RWPE2 (cell line): ENCODE results near the gene LRMDA.

Experiments used
- ATAC-seq: fragments of 200-7000 bp; cut with Tn5 transposase; 3 replicates; pipeline ENCODE4 v1.9.1; 2021; ENCODE audit warnings: low read depth
- DNase-seq: peaks from one replicate; pipeline ENCODE4 v3.0.0-alpha.2; 2020; ENCODE audit warnings: low spot score
- H3K27ac ChIP-seq: fragments of 450-650 bp; 2 replicates; pipeline ENCODE4 v1.5.1; 2017; ENCODE audit warnings: mild to moderate bottlenecking; ENCODE audit not compliant: poor library complexity, severe bottlenecking
- H3K27me3 ChIP-seq: fragments of 250-450 bp; sonication (Bioruptor Pico); 2 replicates; pipeline ENCODE4 v1.5.1; 2021; ENCODE audit warnings: mild to moderate bottlenecking, moderate library complexity; ENCODE audit not compliant: insufficient read depth, poor library complexity, severe bottlenecking
- H3K36me3 ChIP-seq: fragments of 250-450 bp; sonication (Bioruptor Pico); 2 replicates; pipeline ENCODE4 v1.5.1; 2020; ENCODE audit warnings: low read depth, mild to moderate bottlenecking, moderate library complexity
- H3K4me1 ChIP-seq: fragments of 250-450 bp; sonication (Bioruptor Pico); 2 replicates; pipeline ENCODE4 v1.5.1; 2021; ENCODE audit warnings: mild to moderate bottlenecking, moderate library complexity; ENCODE audit not compliant: insufficient read depth, poor library complexity, severe bottlenecking
- H3K4me3 ChIP-seq: fragments of 250-450 bp; sonication (Bioruptor Pico); 2 replicates; pipeline ENCODE4 v1.5.1; 2021; ENCODE audit warnings: mild to moderate bottlenecking, moderate library complexity; ENCODE audit not compliant: severe bottlenecking
- H3K9me3 ChIP-seq: fragments of 250-450 bp; sonication (Bioruptor Pico); 2 replicates; pipeline ENCODE4 v1.5.1; 2021; ENCODE audit warnings: mild to moderate bottlenecking, moderate library complexity; ENCODE audit not compliant: severe bottlenecking
- TF ChIP-seq, protein P1 (sequence below): fragments of 450-650 bp; IDR thresholded peaks from one replicate; pipeline ENCODE4 v1.5.1; 2017; ENCODE audit warnings: mild to moderate bottlenecking, moderate library complexity; ENCODE audit not compliant: poor library complexity, severe bottlenecking

Gene LRMDA

DNA sequence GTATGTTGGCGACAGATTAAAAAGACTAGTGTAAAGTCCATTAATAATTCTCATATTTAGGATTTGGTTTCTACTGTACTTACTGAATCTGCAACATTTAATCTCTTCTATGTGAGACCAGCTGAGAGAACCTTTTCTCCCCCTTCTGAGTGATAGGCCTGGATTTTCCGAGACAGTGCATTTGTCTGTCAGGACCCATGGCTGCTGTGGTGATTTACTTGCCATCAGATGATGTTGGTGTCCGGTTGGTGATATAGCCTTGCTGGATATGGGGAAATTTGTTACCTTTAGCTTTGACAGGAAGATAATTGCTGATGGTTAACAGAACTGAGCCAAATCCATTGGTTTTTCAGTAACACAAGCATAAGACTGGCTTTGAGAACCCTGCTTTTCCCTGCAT is 517.2 kb downstream of the LRMDA start:
- peaks cover 3% of the 10 kb centered on the region for H3K9me3 ChIP-seq
- H3K4me3 ChIP-seq, result no peak overlapping the region
- ATAC-seq, result no peak
- no peak for DNase-seq
- peaks cover 1% of the 10 kb centered on the region for H3K27me3 ChIP-seq
- H3K36me3 ChIP-seq, result no peaks in the 10 kb centered on the region
- no peaks in the 10 kb centered on the region for H3K4me1 ChIP-seq
- TF ChIP-seq, protein P1, sequence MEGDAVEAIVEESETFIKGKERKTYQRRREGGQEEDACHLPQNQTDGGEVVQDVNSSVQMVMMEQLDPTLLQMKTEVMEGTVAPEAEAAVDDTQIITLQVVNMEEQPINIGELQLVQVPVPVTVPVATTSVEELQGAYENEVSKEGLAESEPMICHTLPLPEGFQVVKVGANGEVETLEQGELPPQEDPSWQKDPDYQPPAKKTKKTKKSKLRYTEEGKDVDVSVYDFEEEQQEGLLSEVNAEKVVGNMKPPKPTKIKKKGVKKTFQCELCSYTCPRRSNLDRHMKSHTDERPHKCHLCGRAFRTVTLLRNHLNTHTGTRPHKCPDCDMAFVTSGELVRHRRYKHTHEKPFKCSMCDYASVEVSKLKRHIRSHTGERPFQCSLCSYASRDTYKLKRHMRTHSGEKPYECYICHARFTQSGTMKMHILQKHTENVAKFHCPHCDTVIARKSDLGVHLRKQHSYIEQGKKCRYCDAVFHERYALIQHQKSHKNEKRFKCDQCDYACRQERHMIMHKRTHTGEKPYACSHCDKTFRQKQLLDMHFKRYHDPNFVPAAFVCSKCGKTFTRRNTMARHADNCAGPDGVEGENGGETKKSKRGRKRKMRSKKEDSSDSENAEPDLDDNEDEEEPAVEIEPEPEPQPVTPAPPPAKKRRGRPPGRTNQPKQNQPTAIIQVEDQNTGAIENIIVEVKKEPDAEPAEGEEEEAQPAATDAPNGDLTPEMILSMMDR, result no peak
- no peak overlapping the region for H3K27ac ChIP-seq

DNA sequence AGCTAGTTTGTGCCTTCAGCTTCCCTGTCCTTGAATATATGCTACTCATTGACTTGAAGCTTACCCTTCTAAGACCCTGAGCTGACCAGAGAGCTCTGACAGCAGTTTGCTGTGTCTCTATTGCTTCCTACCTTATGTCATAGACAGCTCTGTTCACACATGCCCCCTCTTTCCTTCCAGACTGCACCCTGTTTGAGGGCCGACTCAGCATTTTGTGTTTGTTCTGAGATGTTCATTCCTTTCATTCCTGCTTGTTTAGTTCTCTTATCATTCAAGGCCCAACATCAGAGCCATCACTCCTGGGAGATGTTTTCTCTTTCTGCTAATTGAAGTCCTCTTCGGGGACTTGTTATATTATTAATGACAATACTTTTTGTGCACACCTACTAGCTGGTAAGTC is 518.9 kb downstream of the LRMDA start:
- Histone ChIP-seq H3K4me1 (no peaks in the 10 kb centered on the region), H3K27ac (no peak overlapping the region), H3K9me3 (no peaks in the 10 kb centered on the region), H3K36me3 (no peaks in the 10 kb centered on the region), H3K27me3 (no peaks in the 10 kb centered on the region), H3K4me3 (no peak overlapping the region)
- TF ChIP-seq, protein P1, result no peak
- DNase-seq (no peak), ATAC-seq (no peak)

DNA sequence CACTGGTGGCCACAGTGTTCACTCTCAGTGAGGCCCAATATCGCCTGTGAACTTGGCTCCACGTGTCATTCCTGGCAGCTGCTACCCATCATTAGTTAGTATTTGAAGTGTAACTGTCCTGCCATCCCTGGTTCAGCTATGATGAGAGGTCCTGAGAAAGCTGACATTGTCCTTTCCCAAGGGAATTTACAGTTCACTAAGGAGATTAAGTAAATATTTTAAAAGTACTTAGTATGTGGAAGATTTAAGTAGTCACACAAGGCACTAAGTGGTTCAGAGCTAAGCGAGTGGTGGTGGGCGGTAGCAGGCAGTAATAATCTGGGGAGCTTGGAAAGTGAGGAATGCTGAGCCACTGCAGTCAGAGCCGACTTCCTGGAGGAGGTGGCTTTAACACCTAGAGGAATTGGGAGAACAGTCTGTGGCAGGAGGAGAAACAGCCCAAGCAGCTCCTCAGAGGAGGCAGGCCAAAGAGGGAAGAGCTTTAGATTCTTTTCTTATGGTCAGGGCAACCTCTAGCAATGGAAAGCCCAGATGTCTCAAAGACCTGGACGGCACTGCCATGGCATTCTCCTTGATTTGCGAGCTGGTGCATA is 519.7 kb downstream of the LRMDA start:
- H3K4me1 ChIP-seq, result no peaks in the 10 kb centered on the region
- no peaks in the 10 kb centered on the region for H3K36me3 ChIP-seq
- DNase-seq (no peak), ATAC-seq (no peak)
- no peak overlapping the region for H3K27ac ChIP-seq
- H3K4me3 ChIP-seq, result no peak overlapping the region
- no peaks in the 10 kb centered on the region for H3K9me3 ChIP-seq
- H3K27me3 ChIP-seq, result no peaks in the 10 kb centered on the region
- TF ChIP-seq, protein P1, result no peak

DNA sequence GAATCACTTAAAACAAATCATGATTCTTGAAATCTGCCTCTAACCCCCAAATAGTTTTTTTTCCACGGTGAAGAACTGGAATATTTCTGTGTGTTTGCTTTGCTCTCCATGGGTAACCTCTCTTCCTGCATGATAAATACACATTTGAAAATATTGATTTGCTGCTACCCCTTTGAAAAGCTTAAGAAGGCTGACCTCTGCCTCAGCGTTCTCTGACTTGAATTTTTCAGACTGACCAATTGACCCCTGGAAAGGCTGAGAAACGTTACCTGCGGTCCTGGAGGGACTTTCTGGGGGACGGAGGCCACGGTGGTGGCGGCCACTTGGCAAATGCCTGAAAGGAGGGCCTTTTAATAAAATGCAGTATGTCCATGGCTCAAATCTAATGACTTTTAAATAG is 520.2 kb downstream of the LRMDA start:
- no peaks in the 10 kb centered on the region for H3K9me3 ChIP-seq
- no peak for DNase-seq
- H3K27me3 ChIP-seq, result no peaks in the 10 kb centered on the region
- ATAC-seq, result no peak
- TF ChIP-seq, protein P1, result no peak
- no peak overlapping the region for H3K27ac ChIP-seq
- no peaks in the 10 kb centered on the region for H3K4me1 ChIP-seq
- H3K36me3 ChIP-seq, result no peaks in the 10 kb centered on the region
- H3K4me3 ChIP-seq, result no peak overlapping the region

DNA sequence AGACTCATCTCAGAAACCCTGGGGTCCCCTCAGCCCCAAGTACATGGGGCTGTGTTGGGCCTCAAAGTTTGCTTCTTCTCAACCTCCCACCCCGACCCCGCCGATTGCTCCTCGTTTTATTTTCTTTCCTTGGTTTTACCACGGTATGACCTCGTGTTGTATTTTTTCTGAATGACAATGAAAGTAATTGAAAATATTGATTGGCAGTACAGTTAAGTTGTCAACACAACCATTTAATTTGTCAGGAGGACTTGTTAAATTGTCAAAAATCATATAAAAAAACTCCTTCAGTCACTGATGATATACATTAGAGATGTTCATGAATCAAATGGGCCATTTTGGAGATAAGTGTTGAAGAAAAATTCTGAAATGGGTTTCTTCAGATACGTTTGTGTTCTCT is 520.7 kb downstream of the LRMDA start:
- no peaks in the 10 kb centered on the region for H3K9me3 ChIP-seq
- no peak for DNase-seq
- TF ChIP-seq, protein P1, result no peak
- no peaks in the 10 kb centered on the region for H3K27me3 ChIP-seq
- no peak for ATAC-seq
- H3K36me3 ChIP-seq, result no peaks in the 10 kb centered on the region
- H3K4me1 ChIP-seq, result no peaks in the 10 kb centered on the region
- H3K4me3 ChIP-seq, result no peak overlapping the region
- no peak overlapping the region for H3K27ac ChIP-seq
